T-helper 17 cell (primary cell): Measurements from ENCODE around the gene MICAL3. TPM values are rescaled to one million over a fixed set of nuclear protein-coding genes. Genes with fewer than 3 reads are reported as not detected.
"Not testable (repeated sequence)": the region's sequence is repeated elsewhere in the genome, so short reads cannot be mapped to it uniquely, and the experiment has no call there.

Experiments used
- ATAC-seq: fragments of 150-1000 bp; cut with Tn5 transposase; 2 replicates; pipeline ENCODE4 v1.10.0; 2021; ENCODE audit warnings: mild to moderate bottlenecking, moderate library complexity
- DNase-seq, 3 donors: peaks; one replicate each; pipeline versions ENCODE4 v3.0.0 to v3.0.0-alpha.2; 2020 to 2021
- H3K9me3 ChIP-seq: one replicate; pipeline ENCODE4 v1.7.0; 2013; ENCODE audit warnings: low read length, mild to moderate bottlenecking; ENCODE audit not compliant: control insufficient read depth, poor library complexity, severe bottlenecking
- H3K27ac Mint-ChIP-seq: one replicate; pipeline ENCODE4 v1.8.0; 2022; ENCODE audit warnings: mild to moderate bottlenecking, moderate library complexity, mixed read lengths
- H3K27me3 Mint-ChIP-seq: one replicate; pipeline ENCODE4 v1.8.0; 2022; ENCODE audit warnings: mixed read lengths
- H3K36me3 Mint-ChIP-seq: one replicate; pipeline ENCODE4 v1.8.0; 2022; ENCODE audit warnings: low read depth, mixed read lengths
- H3K4me1 Mint-ChIP-seq: one replicate; pipeline ENCODE4 v1.8.0; 2022; ENCODE audit warnings: mild to moderate bottlenecking, mixed read lengths
- H3K4me3 Mint-ChIP-seq: one replicate; pipeline ENCODE4 v1.8.0; 2022; ENCODE audit warnings: mild to moderate bottlenecking, moderate library complexity, mixed read lengths
- total RNA-seq, 4 donors: library from RNA in 2 of 4; stranded (reverse) in 2 of 4; gene quantifications; one replicate each; pipeline ENCODE4 v1.2.3 and lab custom pipeline; 2022 to 2026

MICAL3 gene
- total RNA-seq, 2 donors from 2014 or later = 28.9 to 37.0 TPM

GRCh38 chr22:17943533-17944249 is 80.7 kb downstream of the MICAL3 start:
- peaks cover 33% of the 10 kb centered on the region for H3K4me1 Mint-ChIP-seq
- no peak for ATAC-seq
- H3K27me3 Mint-ChIP-seq = no peaks in the 10 kb centered on the region
- no peak overlapping the region for H3K27ac Mint-ChIP-seq
- no peak for DNase-seq
- H3K4me3 Mint-ChIP-seq = no peak overlapping the region
- H3K9me3 ChIP-seq = no peaks in the 10 kb centered on the region
- no peaks in the 10 kb centered on the region for H3K36me3 Mint-ChIP-seq

GRCh38 chr22:17942721-17943120 is 81.6 kb downstream of the MICAL3 start:
- Mint-ChIP-seq H3K4me1 (peaks cover 28% of the 10 kb centered on the region), H3K27me3 (no peaks in the 10 kb centered on the region), H3K27ac (no peak overlapping the region), H3K4me3 (no peak overlapping the region), H3K36me3 (no peaks in the 10 kb centered on the region)
- ATAC-seq = no peak
- H3K9me3 ChIP-seq = no peaks in the 10 kb centered on the region
- no peak for DNase-seq

- H3K27ac Mint-ChIP-seq = peak overlapping the region; percentile 1
- DNase-seq (no peak), ATAC-seq (no peak)
- no peaks in the 10 kb centered on the region for H3K27me3 Mint-ChIP-seq
- H3K4me1 Mint-ChIP-seq = peaks cover 25% of the 10 kb centered on the region
- H3K36me3 Mint-ChIP-seq = no peaks in the 10 kb centered on the region
- no peak overlapping the region for H3K4me3 Mint-ChIP-seq
- no peaks in the 10 kb centered on the region for H3K9me3 ChIP-seq
Measured at GRCh38 chr22:17941471-17942406, 82.6 kb downstream of the MICAL3 start.

GRCh38 chr22:17939579-17939978 is 84.8 kb downstream of the MICAL3 start:
- no peak for DNase-seq
- H3K4me1 Mint-ChIP-seq = peaks cover 24% of the 10 kb centered on the region
- H3K27me3 Mint-ChIP-seq = no peaks in the 10 kb centered on the region
- no peaks in the 10 kb centered on the region for H3K36me3 Mint-ChIP-seq
- no peak for ATAC-seq
- H3K4me3 Mint-ChIP-seq = no peak overlapping the region
- no peaks in the 10 kb centered on the region for H3K9me3 ChIP-seq
- peak overlapping the region; percentile 78 for H3K27ac Mint-ChIP-seq

- Mint-ChIP-seq H3K36me3 (no peaks in the 10 kb centered on the region), H3K4me3 (no peak overlapping the region), H3K4me1 (peaks cover 22% of the 10 kb centered on the region), H3K27ac (no peak overlapping the region), H3K27me3 (no peaks in the 10 kb centered on the region)
- no peaks in the 10 kb centered on the region for H3K9me3 ChIP-seq
- ATAC-seq = no peak
- no peak for DNase-seq
Measured at GRCh38 chr22:17939011-17939410, 85.3 kb downstream of the MICAL3 start.

GRCh38 chr22:17938484-17938924 is 85.9 kb downstream of the MICAL3 start:
- DNase-seq (no peak), ATAC-seq (no peak)
- Mint-ChIP-seq H3K4me3 (no peak overlapping the region), H3K4me1 (peaks cover 25% of the 10 kb centered on the region), H3K27me3 (no peaks in the 10 kb centered on the region), H3K36me3 (no peaks in the 10 kb centered on the region), H3K27ac (no peak overlapping the region)
- H3K9me3 ChIP-seq = no peaks in the 10 kb centered on the region

GRCh38 chr22:17932457-17932856 is 91.9 kb downstream of the MICAL3 start:
- not testable (repeated sequence) for ATAC-seq, DNase-seq, H3K4me3 Mint-ChIP-seq, H3K36me3 Mint-ChIP-seq, H3K27ac Mint-ChIP-seq, H3K9me3 ChIP-seq, H3K27me3 Mint-ChIP-seq
- H3K4me1 Mint-ChIP-seq = peaks cover 27% of the 10 kb centered on the region

- no peaks in the 10 kb centered on the region for H3K9me3 ChIP-seq
- H3K27ac Mint-ChIP-seq = no peak overlapping the region
- ATAC-seq (no peak), DNase-seq (no peak)
- H3K4me3 Mint-ChIP-seq = no peak overlapping the region
- peaks cover 32% of the 10 kb centered on the region for H3K4me1 Mint-ChIP-seq
- H3K27me3 Mint-ChIP-seq = no peaks in the 10 kb centered on the region
- no peaks in the 10 kb centered on the region for H3K36me3 Mint-ChIP-seq
Measured at GRCh38 chr22:17931400-17931825, 92.9 kb downstream of the MICAL3 start.

- DNase-seq (no peak), ATAC-seq (no peak)
- Mint-ChIP-seq H3K4me3 (no peak overlapping the region), H3K36me3 (no peaks in the 10 kb centered on the region), H3K27me3 (no peaks in the 10 kb centered on the region), H3K4me1 (peaks cover 37% of the 10 kb centered on the region), H3K27ac (peak overlapping the region; percentile 24)
- H3K9me3 ChIP-seq = no peaks in the 10 kb centered on the region
Measured at GRCh38 chr22:17930455-17931313, 93.7 kb downstream of the MICAL3 start.

- Mint-ChIP-seq H3K27me3 (no peaks in the 10 kb centered on the region), H3K36me3 (no peaks in the 10 kb centered on the region), H3K27ac (peak overlapping the region; percentile 24), H3K4me1 (peaks cover 37% of the 10 kb centered on the region), H3K4me3 (no peak overlapping the region)
- ATAC-seq (no peak), DNase-seq (no peak)
- no peaks in the 10 kb centered on the region for H3K9me3 ChIP-seq
Measured at GRCh38 chr22:17929909-17930308, 94.5 kb downstream of the MICAL3 start.

GRCh38 chr22:17928391-17928790 is 96.0 kb downstream of the MICAL3 start:
- no peaks in the 10 kb centered on the region for H3K36me3 Mint-ChIP-seq
- peaks cover 26% of the 10 kb centered on the region for H3K4me1 Mint-ChIP-seq
- H3K4me3 Mint-ChIP-seq = no peak overlapping the region
- DNase-seq (no peak), ATAC-seq (no peak)
- no peaks in the 10 kb centered on the region for H3K9me3 ChIP-seq
- no peaks in the 10 kb centered on the region for H3K27me3 Mint-ChIP-seq
- H3K27ac Mint-ChIP-seq = no peak overlapping the region

- Mint-ChIP-seq H3K4me3 (no peak overlapping the region), H3K4me1 (peaks cover 23% of the 10 kb centered on the region), H3K27me3 (no peaks in the 10 kb centered on the region), H3K27ac (peak overlapping the region; percentile 24), H3K36me3 (no peaks in the 10 kb centered on the region)
- H3K9me3 ChIP-seq = no peaks in the 10 kb centered on the region
- DNase-seq = no peak
- ATAC-seq = no peak
Measured at GRCh38 chr22:17927062-17927461, 97.3 kb downstream of the MICAL3 start.

- H3K36me3 Mint-ChIP-seq = no peaks in the 10 kb centered on the region
- peak overlapping the region; percentile 24 for H3K27ac Mint-ChIP-seq
- H3K27me3 Mint-ChIP-seq = no peaks in the 10 kb centered on the region
- DNase-seq (no peak), ATAC-seq (no peak)
- no peak overlapping the region for H3K4me3 Mint-ChIP-seq
- no peaks in the 10 kb centered on the region for H3K9me3 ChIP-seq
- peaks cover 28% of the 10 kb centered on the region for H3K4me1 Mint-ChIP-seq
Measured at GRCh38 chr22:17926516-17926915, 97.8 kb downstream of the MICAL3 start.
